IgD-negative memory B cell (primary cell): ENCODE results near the gene LCN15. TPM values are rescaled to one million over a fixed set of nuclear protein-coding genes. Genes with fewer than 3 reads are reported as not detected.
"Not testable (repeated sequence)": the region's sequence is repeated elsewhere in the genome, so short reads cannot be mapped to it uniquely, and the experiment has no call there.

Experiments used
- H3K27ac Mint-ChIP-seq, 3 donors: one replicate each; pipeline ENCODE4 v1.8.0; 2020 to 2022; ENCODE audit warnings: mild to moderate bottlenecking in 3 of 3, mixed read lengths in 3 of 3, moderate library complexity in 1 of 3
- H3K27me3 Mint-ChIP-seq: one replicate; pipeline ENCODE4 v1.8.0; 2021; ENCODE audit warnings: mixed read lengths
- H3K36me3 Mint-ChIP-seq: one replicate; pipeline ENCODE4 v1.8.0; 2020; ENCODE audit warnings: mild to moderate bottlenecking, mixed read lengths
- H3K4me1 Mint-ChIP-seq, 3 donors: one replicate each; pipeline ENCODE4 v1.8.0; 2020 to 2022; ENCODE audit warnings: mixed read lengths in 3 of 3, mild to moderate bottlenecking in 1 of 3
- H3K4me3 Mint-ChIP-seq, 4 donors: one replicate each; pipeline ENCODE4 v1.8.0; 2020 to 2022; ENCODE audit warnings: mild to moderate bottlenecking in 4 of 4, mixed read lengths in 4 of 4, moderate library complexity in 3 of 4
- H3K9me3 Mint-ChIP-seq, 3 donors: one replicate each; pipeline ENCODE4 v1.8.0; 2020 to 2021; ENCODE audit warnings: mixed read lengths in 3 of 3, mild to moderate bottlenecking in 1 of 3
- polyA plus RNA-seq: library from polyadenylated mRNA; unstranded; fragments of 300-500 nt; fragmentation: Illumina TruSeq; gene quantifications from one replicate; pipeline ENCODE4 v1.2.3, GENCODE V29; 2021

Gene LCN15
- not detected for polyA plus RNA-seq

- Mint-ChIP-seq H3K9me3 (no peaks in the 10 kb centered on the region), H3K4me1 (peaks cover 26 to 29% (median 29%) of the 10 kb centered on the region in 3 donors), H3K27me3 (peaks cover 8% of the 10 kb centered on the region), H3K27ac (peak within 1 kb of the TSS in 2 of 3 donors; percentile 90 to 100), H3K36me3 (no peaks in the 10 kb centered on the region), H3K4me3 (peak within 1 kb of the TSS in 1 of 4 donors; percentile 85)
These were observed at the start of gene LCN15 for GRCh38 chr9:136764301-136764891. Gene LCN15, minus strand, starts transcription at chr9:136764518. Its CDS starts 30 bp downstream, at chr9:136764488.

- Mint-ChIP-seq H3K27me3 (no peaks in the 10 kb centered on the region), H3K9me3 (no peaks in the 10 kb centered on the region), H3K4me1 (peaks cover 8 to 24% (median 23%) of the 10 kb centered on the region in 3 donors), H3K36me3 (peaks cover 1% of the 10 kb centered on the region), H3K27ac (peak overlapping the region in 2 of 3 donors; percentile 80 to 98), H3K4me3 (peak overlapping the region; percentile 77 to 98 (median 90))
These were observed 44.5 kb upstream of the LCN15 start for GRCh38 chr9:136808806-136809158.

GRCh38 chr9:136808075-136808805, 43.9 kb upstream of the LCN15 start:
- Mint-ChIP-seq H3K27ac (peak overlapping the region in 2 of 3 donors; percentile 80 to 98), H3K4me3 (peak overlapping the region; percentile 83 to 98 (median 90)), H3K36me3 (peaks cover 1% of the 10 kb centered on the region), H3K4me1 (peaks cover 8 to 24% (median 23%) of the 10 kb centered on the region in 3 donors), H3K27me3 (no peaks in the 10 kb centered on the region), H3K9me3 (no peaks in the 10 kb centered on the region)

GRCh38 chr9:136807281-136808074, 43.2 kb upstream of the LCN15 start, which contains the start of gene RABL6:
Gene RABL6, plus strand, starts transcription at chr9:136807948. Its CDS starts 249 bp downstream, at chr9:136808197.
- Mint-ChIP-seq H3K4me1 (peaks cover 8 to 23% (median 19%) of the 10 kb centered on the region in 3 donors), H3K36me3 (peaks cover 1% of the 10 kb centered on the region), H3K9me3 (no peaks in the 10 kb centered on the region), H3K27ac (peak within 1 kb of the TSS; percentile 95 to 98 (median 96)), H3K27me3 (no peaks in the 10 kb centered on the region), H3K4me3 (peak within 1 kb of the TSS; percentile 86 to 98 (median 96))

GRCh38 chr9:136806631-136807201, 42.4 kb upstream of the LCN15 start:
- Mint-ChIP-seq H3K36me3 (peaks cover 1% of the 10 kb centered on the region), H3K9me3 (no peaks in the 10 kb centered on the region), H3K27ac (peak overlapping the region; percentile 91 to 98 (median 95)), H3K4me1 (peaks cover 8 to 24% (median 19%) of the 10 kb centered on the region in 3 donors), H3K4me3 (peak overlapping the region; percentile 86 to 97 (median 92)), H3K27me3 (no peaks in the 10 kb centered on the region)

- Mint-ChIP-seq H3K27me3 (peaks cover 3% of the 10 kb centered on the region), H3K9me3 (no peaks in the 10 kb centered on the region), H3K36me3 (peaks cover 1% of the 10 kb centered on the region), H3K4me1 (peaks cover 8 to 28% (median 22%) of the 10 kb centered on the region in 3 donors), H3K4me3 (peak overlapping the region; percentile 64 to 89 (median 76)), H3K27ac (peak overlapping the region in 2 of 3 donors; percentile 95 to 98)
These were observed 41.7 kb upstream of the LCN15 start for GRCh38 chr9:136806067-136806466.

GRCh38 chr9:136805207-136805740, 41.0 kb upstream of the LCN15 start:
- no peaks in the 10 kb centered on the region for H3K9me3 Mint-ChIP-seq
- H3K27ac Mint-ChIP-seq = peak overlapping the region in 2 of 3 donors; percentile 27 to 71
- H3K4me1 Mint-ChIP-seq = peaks cover 14 to 32% (median 24%) of the 10 kb centered on the region in 3 donors
- H3K4me3 Mint-ChIP-seq = peak overlapping the region in 2 of 4 donors; percentile 11 to 75
- peaks cover 7% of the 10 kb centered on the region for H3K27me3 Mint-ChIP-seq
- peaks cover 1% of the 10 kb centered on the region for H3K36me3 Mint-ChIP-seq

DNA sequence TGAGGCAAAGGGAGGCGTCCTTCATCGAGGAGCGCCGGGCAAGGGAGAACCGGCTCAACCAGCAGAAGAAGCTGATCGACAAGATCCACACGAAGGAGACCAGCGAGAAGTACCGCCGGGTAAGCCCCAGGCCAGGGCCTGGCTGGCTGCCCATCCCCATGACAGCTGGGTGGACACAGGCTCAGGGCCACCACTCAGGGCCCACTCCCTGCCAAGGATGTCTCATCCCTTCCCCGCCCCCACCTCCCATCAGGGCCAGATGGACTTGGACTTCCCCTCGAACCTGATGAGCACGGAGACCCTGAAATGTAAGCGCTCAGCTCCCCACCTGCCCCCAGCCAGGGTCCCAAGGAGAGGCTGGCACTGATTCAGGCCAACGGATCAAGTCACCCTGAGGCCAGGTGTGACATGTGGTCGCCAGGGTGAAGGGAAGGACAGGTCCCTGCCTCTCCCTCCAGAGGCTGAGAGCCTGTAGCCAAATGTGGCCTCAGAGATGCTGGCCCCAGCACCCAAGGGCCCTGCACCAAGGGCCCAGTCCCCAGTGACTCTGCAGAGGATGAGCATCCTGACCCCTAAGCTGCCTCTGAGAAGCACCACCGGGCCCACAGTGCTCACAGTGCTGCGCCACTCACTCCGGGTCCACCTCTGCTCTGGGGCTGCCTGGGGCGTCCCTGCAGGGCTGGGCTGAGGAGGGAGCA, 40.3 kb upstream of the LCN15 start:
- Mint-ChIP-seq H3K4me1 (peaks cover 14 to 29% (median 22%) of the 10 kb centered on the region in 3 donors), H3K27ac (peak overlapping the region in 1 of 3 donors; percentile 42), H3K36me3 (peaks cover 1% of the 10 kb centered on the region)

GRCh38 chr9:136803551-136804508, 39.5 kb upstream of the LCN15 start:
- peak overlapping the region in 3 of 4 donors; percentile 46 to 80 (median 54) for H3K4me3 Mint-ChIP-seq
- H3K27ac Mint-ChIP-seq = peak overlapping the region; percentile 39 to 56 (median 50)
- peaks cover 1% of the 10 kb centered on the region for H3K36me3 Mint-ChIP-seq
- peaks cover 9% of the 10 kb centered on the region for H3K27me3 Mint-ChIP-seq
- H3K4me1 Mint-ChIP-seq = peaks cover 9 to 24% (median 18%) of the 10 kb centered on the region in 3 donors
- no peaks in the 10 kb centered on the region for H3K9me3 Mint-ChIP-seq

More for the DNA sequence above, 40.3 kb upstream of the LCN15 start:
- Mint-ChIP-seq H3K9me3 (no peaks in the 10 kb centered on the region), H3K4me3 (peak overlapping the region in 2 of 4 donors; percentile 46 to 80), H3K27me3 (peaks cover 9% of the 10 kb centered on the region)

DNA sequence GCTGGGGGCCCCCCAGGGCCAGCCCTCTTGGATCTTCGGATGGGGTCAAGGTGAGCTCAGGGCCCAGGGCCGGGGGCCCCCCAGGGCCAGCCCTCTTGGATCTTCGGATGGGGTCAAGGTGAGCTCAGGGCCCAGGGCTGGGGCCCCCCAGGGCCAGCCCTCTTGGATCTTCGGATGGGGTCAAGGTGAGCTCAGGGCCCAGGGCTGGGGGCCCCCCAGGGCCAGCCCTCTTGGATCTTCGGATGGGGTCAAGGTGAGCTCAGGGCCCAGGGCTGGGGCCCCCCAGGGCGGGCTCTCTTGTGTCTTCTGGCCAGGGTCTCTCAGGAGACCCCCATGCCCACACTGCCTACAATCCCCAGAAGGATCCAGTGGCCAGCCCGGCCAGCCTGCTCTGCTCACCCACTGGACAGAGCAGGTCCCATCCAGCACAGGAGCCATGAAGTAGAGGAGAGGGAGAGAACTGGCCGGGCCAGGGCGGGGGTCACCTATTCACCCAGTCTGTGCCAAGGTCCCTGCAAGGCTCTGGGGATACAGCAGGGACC, 38.8 kb upstream of the LCN15 start:
- not testable (repeated sequence) for H3K27me3 Mint-ChIP-seq, H3K9me3 Mint-ChIP-seq, H3K36me3 Mint-ChIP-seq
- Mint-ChIP-seq H3K4me1 (peaks cover 6 to 21% (median 16%) of the 10 kb centered on the region in 3 donors), H3K27ac (peak overlapping the region in 1 of 3 donors; percentile 56), H3K4me3 (peak overlapping the region in 1 of 4 donors; percentile 80)

DNA sequence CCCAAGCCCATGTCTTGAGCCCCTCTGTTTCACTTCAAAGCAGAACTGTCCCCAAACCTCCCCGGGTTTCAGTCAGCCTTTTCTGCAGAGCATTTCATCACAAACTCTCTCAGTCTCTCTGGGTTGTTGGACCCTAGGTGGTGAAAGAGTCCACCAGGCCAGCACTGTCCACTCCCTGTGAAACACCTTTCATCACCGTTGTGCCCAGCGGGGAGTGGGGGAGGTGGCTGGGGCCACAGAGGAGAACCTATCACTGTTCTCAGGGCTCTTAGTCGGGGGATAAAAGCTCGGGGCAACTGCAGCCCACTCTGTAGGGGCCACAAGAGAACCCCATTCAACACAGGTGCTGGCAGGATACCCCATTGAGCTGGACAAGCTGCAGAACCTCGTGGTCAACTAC, 38.0 kb upstream of the LCN15 start:
- H3K4me3 Mint-ChIP-seq = peak overlapping the region in 2 of 4 donors; percentile 54 to 87
- H3K9me3 Mint-ChIP-seq = no peaks in the 10 kb centered on the region
- H3K4me1 Mint-ChIP-seq = peaks cover 6 to 21% (median 16%) of the 10 kb centered on the region in 3 donors
- H3K27me3 Mint-ChIP-seq = peaks cover 9% of the 10 kb centered on the region
- peaks cover 1% of the 10 kb centered on the region for H3K36me3 Mint-ChIP-seq
- peak overlapping the region in 2 of 3 donors; percentile 50 to 62 for H3K27ac Mint-ChIP-seq

- Mint-ChIP-seq H3K4me3 (peak overlapping the region; percentile 82 to 95 (median 89)), H3K9me3 (no peaks in the 10 kb centered on the region), H3K27me3 (peaks cover 9% of the 10 kb centered on the region), H3K27ac (peak overlapping the region; percentile 50 to 91 (median 89)), H3K4me1 (peaks cover 6 to 20% (median 8%) of the 10 kb centered on the region in 3 donors), H3K36me3 (peaks cover 1% of the 10 kb centered on the region)
These were observed 35.7 kb upstream of the LCN15 start for GRCh38 chr9:136799854-136800657.
